K562 (cell line): ENCODE data around the gene METTL22. TPM values are rescaled to one million over a fixed set of nuclear protein-coding genes. Genes with fewer than 3 reads are reported as not detected.

Experiments used
- ATAC-seq: fragments of 200-7000 bp; cut with Tn5 transposase; 3 replicates; pipeline ENCODE4 v1.9.1; 2020; ENCODE audit warnings: moderate library complexity
- BruUV-seq: library from RNA; stranded (reverse); fragments of 400-500 nt; replicated peaks from 2 replicates; lab custom pipeline; 2021; lab: Mats Ljungman, UMichigan
- CTCF ChIA-PET: fragments of 300-600 bp; formaldehyde crosslinking; extraction: SDS; loops from one replicate; lab custom pipeline; 2021; ENCODE audit warnings: low intra/inter-chr PET ratio; lab: Yijun Ruan, JAX
- POLR2A ChIA-PET: fragments of 300-600, 350-650 bp; sonication (Branson Sonifier 250); formaldehyde crosslinking; extraction: SDS; loops from one replicate; lab custom pipeline; 2021; ENCODE audit warnings: antibody characterized with exemption, inconsistent platforms; lab: Yijun Ruan, JAX
- DNase-seq, 4 experiments: peaks; one replicate each; pipeline versions ENCODE4 v3.0.0 to v3.0.0-alpha.2; 2011 to 2018; ENCODE audit warnings: low spot score in 3 of 4, mixed read lengths in 3 of 4; ENCODE audit errors: extremely low read depth in 1 of 4
- FAIRE-seq: peaks from 2 replicates; lab custom pipeline; 2011; peaks lifted over from hg19 to GRCh38; lab: Jason Lieb, UNC
- H2AFZ ChIP-seq: 2 replicates; pipeline ENCODE4 v1.6.0; 2011; ENCODE audit warnings: low read depth, low read length, control low read depth, inconsistent platforms
- H3K27ac ChIP-seq: fragments of 200-600 bp; 3 replicates; pipeline ENCODE4 v1.8.0; 2011; ENCODE audit warnings: low read depth, mild to moderate bottlenecking, control low read depth, inconsistent platforms, low read length, moderate library complexity, mixed read lengths; ENCODE audit errors: extremely low read depth
- H3K27me3 ChIP-seq, 2 experiments: fragments of 300-600 bp in 1 of 2; 2 replicates in 1 of 2; 3 replicates in 1 of 2; pipeline versions ENCODE4 v1.6.0 to v1.8.0; 2011; ENCODE audit warnings: inconsistent platforms in 2 of 2, low read length in 2 of 2, mild to moderate bottlenecking in 1 of 2, mixed read lengths in 1 of 2, moderate library complexity in 1 of 2; ENCODE audit not compliant: control insufficient read depth in 2 of 2, insufficient read depth in 2 of 2
- H3K36me3 ChIP-seq: fragments of 300-600 bp; 3 replicates; pipeline ENCODE4 v1.8.0; 2011; ENCODE audit warnings: mild to moderate bottlenecking, low read length, inconsistent platforms; ENCODE audit not compliant: control insufficient read depth, insufficient read depth
- H3K4me1 ChIP-seq, 2 experiments: fragments of 200-600 bp in 1 of 2; replicated peaks in 1 of 2; 2 replicates in 1 of 2; 3 replicates in 1 of 2; pipeline versions ENCODE4 v1.5.1 to v1.8.0; 2011; ENCODE audit warnings: inconsistent platforms in 2 of 2, low read length in 2 of 2, mild to moderate bottlenecking in 1 of 2, mixed read lengths in 1 of 2, moderate library complexity in 1 of 2; ENCODE audit not compliant: control insufficient read depth in 2 of 2, insufficient read depth in 2 of 2
- H3K4me2 ChIP-seq: 2 replicates; pipeline ENCODE4 v1.6.1; 2011; ENCODE audit warnings: low read length, control low read depth, inconsistent platforms, mixed read lengths; ENCODE audit not compliant: insufficient read depth
- H3K4me3 ChIP-seq: fragments of 200-600 bp; sonication (generic), shearing (Covaris generic); 2 replicates; pipeline ENCODE4 v1.5.1; 2016; ENCODE audit warnings: control low read depth, inconsistent platforms
- H3K79me2 ChIP-seq: fragments of 200-600 bp; 3 replicates; pipeline ENCODE4 v1.8.0; 2011; ENCODE audit warnings: low read length, inconsistent platforms; ENCODE audit not compliant: control insufficient read depth, insufficient read depth
- H3K9ac ChIP-seq, 2 experiments: 2 replicates each; pipeline versions ENCODE4 v1.6.0 to v1.6.1; 2011; ENCODE audit warnings: low read depth in 2 of 2, low read length in 2 of 2, control low read depth in 1 of 2, inconsistent platforms in 1 of 2, mild to moderate bottlenecking in 1 of 2, mixed read lengths in 1 of 2; ENCODE audit not compliant: insufficient read depth in 1 of 2
- H3K9me1 ChIP-seq: one replicate; pipeline ENCODE4 v1.6.0; 2011; ENCODE audit warnings: inconsistent platforms, mild to moderate bottlenecking, low read length, moderate library complexity; ENCODE audit not compliant: control insufficient read depth, insufficient read depth
- H3K9me3 ChIP-seq: replicated peaks from 2 replicates; pipeline ENCODE4 v1.5.1; 2011; ENCODE audit warnings: low read depth, low read length, inconsistent platforms; ENCODE audit not compliant: control insufficient read depth, insufficient read depth
- H4K20me1 ChIP-seq: replicated peaks from 2 replicates; pipeline ENCODE4 v1.6.1; 2011; ENCODE audit warnings: low read length, inconsistent platforms, mixed read lengths; ENCODE audit not compliant: control insufficient read depth, insufficient read depth
- BCOR ChIP-seq: fragments of 450-650 bp; IDR thresholded peaks from 2 replicates; pipeline ENCODE4 v1.6.1; 2016
- KDM1A ChIP-seq, 2 experiments: fragments of 450-650 bp; IDR thresholded peaks; 2 replicates each; pipeline ENCODE4 v1.6.1; 2016; ENCODE audit warnings: mild to moderate bottlenecking in 2 of 2
- KLF6 ChIP-seq: fragments of 250-450 bp; sonication (Bioruptor Pico); IDR thresholded peaks from 2 replicates; pipeline ENCODE4 v1.4.0; 2020; ENCODE audit warnings: mild to moderate bottlenecking, moderate library complexity, borderline replicate concordance
- MAFK ChIP-seq: IDR thresholded peaks from 2 replicates; pipeline ENCODE4 v1.6.1; 2011; ENCODE audit warnings: low read length, improper control_type of control experiment
- MCM3 ChIP-seq: fragments of 450-650 bp; IDR thresholded peaks from 2 replicates; pipeline ENCODE4 v1.6.1; 2016
- NONO ChIP-seq, 2 experiments: fragments of 200-400 bp in 1 of 2; fragments of 450-650 bp in 1 of 2; formaldehyde crosslinking in 1 of 2; IDR thresholded peaks; 2 replicates each; pipeline ENCODE4 v1.6.1; 2017; ENCODE audit warnings: low read depth in 2 of 2, mild to moderate bottlenecking in 2 of 2, moderate library complexity in 2 of 2, low read length in 1 of 2
- NR2F6 ChIP-seq: fragments of 450-650 bp; formaldehyde crosslinking; IDR thresholded peaks from 2 replicates; pipeline ENCODE4 v1.4.0; 2020; ENCODE audit warnings: mild to moderate bottlenecking
- PHF20 ChIP-seq: fragments of 450-650 bp; IDR thresholded peaks from 2 replicates; pipeline ENCODE4 v1.6.1; 2018; ENCODE audit not compliant: partially characterized antibody
- PHF21A ChIP-seq: fragments of 450-650 bp; IDR thresholded peaks from 2 replicates; pipeline ENCODE4 v1.6.1; 2017; ENCODE audit warnings: low read depth, borderline replicate concordance
- PPARD ChIP-seq: fragments of 250-450 bp; sonication (Bioruptor Pico); IDR thresholded peaks from 2 replicates; pipeline ENCODE4 v1.8.0; 2022; ENCODE audit warnings: inconsistent platforms, mild to moderate bottlenecking, moderate library complexity
- RBM25 ChIP-seq: fragments of 200-400 bp; formaldehyde crosslinking; IDR thresholded peaks from 2 replicates; pipeline ENCODE4 v1.6.1; 2018; ENCODE audit warnings: low read length, low read depth, moderate library complexity; ENCODE audit not compliant: severe bottlenecking
- SOX6 ChIP-seq: fragments of 450-650 bp; IDR thresholded peaks from 2 replicates; pipeline ENCODE4 v1.6.1; 2014; ENCODE audit warnings: mild to moderate bottlenecking
- TCF7L2 ChIP-seq: fragments of 150-350 bp; IDR thresholded peaks from 2 replicates; pipeline ENCODE4 v1.6.1; 2016; ENCODE audit warnings: low read depth, mild to moderate bottlenecking, low read length, moderate library complexity
- WHSC1 ChIP-seq: IDR thresholded peaks from one replicate; pipeline ENCODE4 v1.6.1; 2012; ENCODE audit warnings: low read length, control low read depth, inconsistent platforms
- WGBS: fragments of 100-300 bp; shearing (Covaris generic); methylation state at CpG from one replicate; pipeline ENCODE4 v1.1.6; 2016; ENCODE audit warnings: low coverage, mixed read lengths; ENCODE audit not compliant: insufficient coverage; ENCODE audit errors: missing lambda C conversion rate; 5-methylcytosine and 5-hydroxymethylcytosine counted together
- in situ Hi-C: fragments of 300-500 bp; cut with MboI; formaldehyde crosslinking; loops from 4 replicates; pipeline ENCODE4 v1.15.0; 2018; ENCODE audit warnings: inconsistent platforms, mixed read lengths
- intact Hi-C: fragments of 100-400 bp; cut with micrococcal nuclease; formaldehyde crosslinking; loops from 2 replicates; pipeline ENCODE4 v1.14.2; 2022
- polyA plus RNA-seq, 8 experiments: library from polyadenylated mRNA; depleted of rRNA in 4 of 8; stranded (reverse) in 5 of 8; unstranded in 3 of 8; fragments of >200 nt; fragmentation: Nextera tagmentation in 2 of 8; fragmentation: Illumina TruSeq in 1 of 8; extraction: Ambion mirVana in 2 of 8; extraction: Trizol in 1 of 8; gene quantifications; 2 replicates each; pipeline versions ENCODE4 v1.2.1 to v1.2.3, GENCODE V29; 2011 to 2014; ENCODE audit warnings: inconsistent platforms in 1 of 8, missing spikeins in 1 of 8
- total RNA-seq, 7 experiments: library from RNA; depleted of rRNA in 6 of 7; stranded (reverse); fragments of >200 nt in 6 of 7; fragmentation: Illumina TruSeq in 2 of 7; extraction: Trizol in 2 of 7; gene quantifications; 2 replicates each; pipeline versions ENCODE4 v1.2.1 to v1.2.3, GENCODE V29; 2011 to 2021; ENCODE audit warnings: low replicate concordance in 1 of 7
- TF ChIP-seq, protein P1 (sequence below): fragments of 450-650 bp; IDR thresholded peaks from 2 replicates; pipeline ENCODE4 v1.6.1; 2016; ENCODE audit warnings: missing biosample characterization, missing genetic modification characterization

The METTL22 gene
- total and polyA plus RNA-seq, 9 of the 15 experiments (the other 6 are each of a cell fraction or from before 2014, with no cell fraction given): 6.9 to 33.2 (median 18.5) TPM

DNA sequence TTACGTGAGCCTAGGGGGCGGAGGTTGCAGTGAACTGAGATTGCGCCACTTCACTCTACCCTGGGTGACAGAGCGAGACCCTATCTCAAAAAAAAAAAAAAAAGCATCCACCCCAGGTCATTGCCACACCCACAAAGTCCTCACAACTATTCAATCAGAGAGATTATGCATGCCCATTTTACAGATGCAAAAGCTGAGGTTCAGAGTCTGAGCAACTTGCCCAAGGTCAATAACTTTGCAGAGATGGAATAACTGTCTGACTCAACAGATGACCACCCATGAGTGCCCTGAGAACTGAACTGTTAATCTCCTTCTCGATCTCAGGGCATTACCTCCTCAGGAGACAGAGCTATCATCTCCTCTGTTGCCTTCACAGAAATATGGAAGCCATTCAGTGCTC, 25.7 kb upstream of the METTL22 start:
- H3K36me3 ChIP-seq: no peaks in the 10 kb centered on the region
- TF ChIP-seq BCOR (peak; percentile 59; the same call in 1 of the 2 replicates), KDM1A (IDR thresholded peaks at IDR 0.05) (0 out of 4 replicates have a peak, but pooled peaks of 1 of the 2 experiments have one; percentile 28), PHF20 (no peak), RBM25 (peak; percentile 77)
- no peak overlapping the region for H3K27ac ChIP-seq
- no peaks in the 10 kb centered on the region for H3K79me2 ChIP-seq
- no peak overlapping the region for H3K4me2 ChIP-seq
- H4K20me1 ChIP-seq: no peaks in the 10 kb centered on the region
- CTCF ChIA-PET: no interaction called here
- no peak for ATAC-seq
- DNase-seq: no peak
- no TSS peak for BruUV-seq
- peaks cover 0 to 21% of the 10 kb centered on the region in 2 experiments; a peak in 3 of 5 replicates for H3K27me3 ChIP-seq
- POLR2A ChIA-PET: interaction anchor here (0.6 kb wide), 1 partner anchor 641 kb away, joined by 4 read pairs; no protein-coding TSS in a partner anchor
- 12% methylated on average over 5 of the region's 5 CpGs for WGBS
- H3K9me3 ChIP-seq: no peaks in the 10 kb centered on the region
- intact Hi-C loops (no loop called here), in situ Hi-C loops (no loop called here)
- FAIRE-seq: no peak
- H3K4me3 ChIP-seq: no peak overlapping the region
- H3K9ac ChIP-seq: no peak overlapping the region
- H3K4me1 ChIP-seq: peaks cover 0 to 6% of the 10 kb centered on the region in 2 experiments; a peak in 1 of 5 replicates
- H3K9me1 ChIP-seq: no peaks in the 10 kb centered on the region
- no peak overlapping the region for H2AFZ ChIP-seq

DNA sequence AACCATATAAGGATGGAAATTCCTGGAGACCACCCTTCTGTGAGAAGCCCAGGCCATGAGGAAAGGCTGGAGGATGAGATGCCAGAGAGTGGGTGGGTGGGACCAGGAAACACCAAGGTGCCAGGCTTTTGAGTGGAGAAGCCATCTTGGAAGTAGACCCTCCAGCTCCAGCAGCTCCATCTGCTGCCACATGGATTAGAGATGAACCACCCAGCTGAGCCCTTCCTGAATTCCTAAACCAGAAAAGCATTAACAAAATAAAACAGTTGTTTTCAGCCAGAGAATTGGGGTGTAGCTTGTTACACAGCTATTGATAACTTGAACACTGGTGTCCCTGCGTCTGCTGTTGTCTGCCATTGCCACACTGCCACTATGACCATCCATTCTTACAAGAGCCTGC, 24.9 kb upstream of the METTL22 start:
- WGBS: 9% methylated on average over 1 of the region's 1 CpG
- no peaks in the 10 kb centered on the region for H3K9me1 ChIP-seq
- H3K79me2 ChIP-seq: no peaks in the 10 kb centered on the region
- H3K4me1 ChIP-seq: peaks cover 0 to 6% of the 10 kb centered on the region in 2 experiments; a peak in 1 of 5 replicates
- no peak overlapping the region for H2AFZ ChIP-seq
- H3K9ac ChIP-seq: no peak overlapping the region
- H4K20me1 ChIP-seq: no peaks in the 10 kb centered on the region
- no peaks in the 10 kb centered on the region for H3K36me3 ChIP-seq
- H3K9me3 ChIP-seq: no peaks in the 10 kb centered on the region
- H3K4me3 ChIP-seq: no peak overlapping the region
- DNase-seq (no peak), ATAC-seq (no peak), FAIRE-seq (no peak)
- no peak overlapping the region for H3K4me2 ChIP-seq
- intact Hi-C loops (no loop called here), in situ Hi-C loops (no loop called here)
- H3K27ac ChIP-seq: no peak overlapping the region
- POLR2A ChIA-PET: interaction anchor here (0.6 to 0.8 kb wide), 2 partner anchors 28 to 640 kb away, joined by 3 to 4 read pairs; no protein-coding TSS in a partner anchor
- CTCF ChIA-PET: no interaction called here
- BruUV-seq: no TSS peak
- H3K27me3 ChIP-seq: peaks cover 0 to 20% of the 10 kb centered on the region in 2 experiments; a peak in 3 of 5 replicates
- TF ChIP-seq MCM3: no peak
- TF ChIP-seq PPARD (CRISPR knock-in tag): no peak
- no peak for TF ChIP-seq WHSC1
- TF ChIP-seq, protein P1, sequence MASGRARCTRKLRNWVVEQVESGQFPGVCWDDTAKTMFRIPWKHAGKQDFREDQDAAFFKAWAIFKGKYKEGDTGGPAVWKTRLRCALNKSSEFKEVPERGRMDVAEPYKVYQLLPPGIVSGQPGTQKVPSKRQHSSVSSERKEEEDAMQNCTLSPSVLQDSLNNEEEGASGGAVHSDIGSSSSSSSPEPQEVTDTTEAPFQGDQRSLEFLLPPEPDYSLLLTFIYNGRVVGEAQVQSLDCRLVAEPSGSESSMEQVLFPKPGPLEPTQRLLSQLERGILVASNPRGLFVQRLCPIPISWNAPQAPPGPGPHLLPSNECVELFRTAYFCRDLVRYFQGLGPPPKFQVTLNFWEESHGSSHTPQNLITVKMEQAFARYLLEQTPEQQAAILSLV (tag): no peak
- no peak for TF ChIP-seq TCF7L2
- no peak for TF ChIP-seq NONO (IDR thresholded peaks at IDR 0.05; ENCODE audit: low read depth in 2 of 2, low read length in 1 of 2)
- TF ChIP-seq MAFK: no peak
- no peak for TF ChIP-seq KLF6
- no peak for TF ChIP-seq SOX6
- TF ChIP-seq PHF21A: no peak
- TF ChIP-seq NR2F6 (CRISPR knock-in tag): no peak
